K562 (cell line): ENCODE measurements around the gene PDGFA. TPM values are rescaled to one million over a fixed set of nuclear protein-coding genes. Genes with fewer than 3 reads are reported as not detected.
A peak's percentile ranks its signal among the peaks of the same experiment; 100 is the strongest.

ENCODE experiments used
- ADNP ChIP-seq: fragments of 200-800 bp; sonication (Bioruptor generic); IDR thresholded peaks from 2 replicates; pipeline ENCODE4 v1.6.1; 2016; ENCODE audit warnings: missing genetic modification characterization, missing compliant biosample characterization
- ATF7 ChIP-seq: fragments of 450-650 bp; IDR thresholded peaks from 2 replicates; pipeline ENCODE4 v1.7.1; 2014; ENCODE audit warnings: mild to moderate bottlenecking, moderate library complexity
- HDAC1 ChIP-seq, 2 experiments: fragments of 450-650 bp; IDR thresholded peaks; 2 replicates each; pipeline ENCODE4 v1.6.1; 2016 to 2017; ENCODE audit warnings: inconsistent platforms in 1 of 2, mild to moderate bottlenecking in 1 of 2, moderate library complexity in 1 of 2
- HLTF ChIP-seq: fragments of 450-650 bp; IDR thresholded peaks from 2 replicates; pipeline ENCODE4 v1.6.1; 2016
- KDM1A ChIP-seq, 2 experiments: fragments of 450-650 bp; IDR thresholded peaks; 2 replicates each; pipeline ENCODE4 v1.6.1; 2016; ENCODE audit warnings: mild to moderate bottlenecking in 2 of 2
- NCOA4 ChIP-seq: fragments of 450-650 bp; IDR thresholded peaks from 2 replicates; pipeline ENCODE4 v1.6.1; 2018; ENCODE audit warnings: mild to moderate bottlenecking; ENCODE audit not compliant: partially characterized antibody
- OTX1 ChIP-seq: fragments of 450-650 bp; formaldehyde crosslinking; IDR thresholded peaks from 2 replicates; pipeline ENCODE4 v1.4.0; 2022; ENCODE audit warnings: mild to moderate bottlenecking
- SMARCA5 ChIP-seq: fragments of 450-650 bp; IDR thresholded peaks from 2 replicates; pipeline ENCODE4 v1.6.1; 2016
- ZNF57 ChIP-seq: fragments of 450-650 bp; formaldehyde crosslinking; IDR thresholded peaks from 2 replicates; pipeline ENCODE4 v1.4.0; 2020; ENCODE audit warnings: mild to moderate bottlenecking, moderate library complexity
- polyA plus RNA-seq, 8 experiments: library from polyadenylated mRNA; depleted of rRNA in 4 of 8; stranded (reverse) in 5 of 8; unstranded in 3 of 8; fragments of >200 nt; fragmentation: Nextera tagmentation in 2 of 8; fragmentation: Illumina TruSeq in 1 of 8; extraction: Ambion mirVana in 2 of 8; extraction: Trizol in 1 of 8; gene quantifications; 2 replicates each; pipeline versions ENCODE4 v1.2.1 to v1.2.3, GENCODE V29; 2011 to 2014; ENCODE audit warnings: inconsistent platforms in 1 of 8, missing spikeins in 1 of 8
- total RNA-seq, 7 experiments: library from RNA; depleted of rRNA in 6 of 7; stranded (reverse); fragments of >200 nt in 6 of 7; fragmentation: Illumina TruSeq in 2 of 7; extraction: Trizol in 2 of 7; gene quantifications; 2 replicates each; pipeline versions ENCODE4 v1.2.1 to v1.2.3, GENCODE V29; 2011 to 2021; ENCODE audit warnings: low replicate concordance in 1 of 7
- TF ChIP-seq, protein P1 (sequence below): fragments of 450-650 bp; formaldehyde crosslinking; IDR thresholded peaks from 2 replicates; pipeline ENCODE4 v1.4.0; 2022; ENCODE audit warnings: missing genetic modification characterization
- TF ChIP-seq, protein P2 (sequence below): fragments of 200-800 bp; sonication (Bioruptor generic); IDR thresholded peaks from 2 replicates; pipeline ENCODE4 v1.6.1; 2016; ENCODE audit warnings: missing genetic modification characterization, missing compliant biosample characterization
- TF ChIP-seq, protein P3 (sequence below), 2 experiments: fragments of 450-650 bp in 1 of 2; sonication (generic) in 1 of 2; formaldehyde crosslinking in 1 of 2; IDR thresholded peaks in 1 of 2; conservative IDR thresholded peaks in 1 of 2; 2 replicates each; pipeline versions ENCODE4 v1.6.1 to v1.8.1; 2016 to 2023; ENCODE audit warnings: mild to moderate bottlenecking in 2 of 2, moderate library complexity in 2 of 2, inconsistent platforms in 1 of 2, missing genetic modification reagents in 1 of 2
- TF ChIP-seq, protein P4 (sequence below): fragments of 450-650 bp; formaldehyde crosslinking; IDR thresholded peaks from 2 replicates; pipeline ENCODE4 v1.4.0; 2022; ENCODE audit warnings: missing genetic modification characterization

Gene PDGFA
- total and polyA plus RNA-seq, 9 of the 15 experiments (the other 6 are each of a cell fraction or from before 2014, with no cell fraction given): 2.5 to 10.2 (median 4.6) TPM

DNA sequence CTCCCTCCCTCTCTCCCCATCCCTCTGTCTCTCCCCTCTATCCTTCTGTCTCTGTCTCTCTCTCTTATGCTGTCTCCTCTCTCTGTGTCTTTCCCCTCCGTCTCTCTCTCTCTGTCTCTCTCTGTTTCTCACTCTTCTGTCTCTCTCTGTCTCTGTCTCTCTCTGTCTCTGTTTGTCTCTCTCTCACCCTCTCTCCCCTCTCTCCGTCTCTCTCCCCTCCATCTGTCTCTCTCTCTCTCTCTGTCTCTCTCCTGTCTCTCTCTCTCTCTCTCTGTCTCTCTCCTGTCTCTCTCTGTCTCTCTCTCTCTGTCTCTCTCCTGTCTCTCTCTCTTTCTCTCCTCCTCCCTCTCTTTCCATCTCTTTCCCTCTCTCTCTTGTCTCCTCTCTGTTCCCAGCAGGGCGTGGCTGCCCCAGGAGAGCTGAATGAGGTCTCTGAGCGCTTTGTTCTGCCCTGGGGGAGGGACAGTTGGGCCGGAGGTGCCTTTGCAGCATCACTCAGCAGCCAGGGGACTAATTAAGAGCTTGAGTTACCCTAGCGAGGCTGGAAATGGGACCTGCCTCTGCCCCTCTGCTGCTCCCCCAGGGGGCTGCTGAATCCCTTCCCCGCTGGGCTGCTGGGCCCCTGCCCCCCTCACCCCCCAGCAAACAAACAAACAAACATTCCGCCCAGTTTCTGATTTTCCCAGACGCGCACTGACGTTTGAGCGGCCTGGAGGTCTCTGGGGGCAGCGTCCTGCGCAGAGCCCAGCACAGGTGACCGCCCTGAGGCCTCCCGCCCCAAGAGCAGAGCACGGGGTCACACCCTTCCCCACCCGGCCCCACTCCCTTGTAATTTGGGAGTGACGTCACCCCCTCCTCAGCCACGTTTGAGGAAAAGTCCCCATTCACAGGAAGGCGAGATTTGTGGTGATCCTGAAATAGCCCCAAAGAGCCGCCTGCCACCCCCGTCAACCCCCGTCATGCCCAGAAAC is 68.1 kb downstream of the PDGFA start (continued):
- TF ChIP-seq ZNF57 (CRISPR knock-in tag) (no peak), SMARCA5 (peak; percentile 25; the same call in 1 of the 2 replicates), HLTF (peak; percentile 24; the same call in 1 of the 2 replicates), HDAC1 (IDR thresholded peaks at IDR 0.05) (peak in 1 of 2 experiments; percentile 32; a peak in 1 of 4 replicates), OTX1 (CRISPR knock-in tag) (peak; percentile 60; the same call in 1 of the 2 replicates), ATF7 (peak; percentile 51; the same call in 1 of the 2 replicates), NCOA4 (peak; percentile 26), ADNP (no peak), KDM1A (IDR thresholded peaks at IDR 0.05) (peak in 1 of 2 experiments; percentile 14; a peak in 1 of 4 replicates)
- TF ChIP-seq, protein P1, sequence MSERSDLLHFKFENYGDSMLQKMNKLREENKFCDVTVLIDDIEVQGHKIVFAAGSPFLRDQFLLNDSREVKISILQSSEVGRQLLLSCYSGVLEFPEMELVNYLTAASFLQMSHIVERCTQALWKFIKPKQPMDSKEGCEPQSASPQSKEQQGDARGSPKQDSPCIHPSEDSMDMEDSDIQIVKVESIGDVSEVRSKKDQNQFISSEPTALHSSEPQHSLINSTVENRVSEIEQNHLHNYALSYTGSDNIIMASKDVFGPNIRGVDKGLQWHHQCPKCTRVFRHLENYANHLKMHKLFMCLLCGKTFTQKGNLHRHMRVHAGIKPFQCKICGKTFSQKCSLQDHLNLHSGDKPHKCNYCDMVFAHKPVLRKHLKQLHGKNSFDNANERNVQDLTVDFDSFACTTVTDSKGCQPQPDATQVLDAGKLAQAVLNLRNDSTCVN (CRISPR knock-in tag): peak; percentile 70; the same call in 1 of the 2 replicates
- TF ChIP-seq, protein P2, sequence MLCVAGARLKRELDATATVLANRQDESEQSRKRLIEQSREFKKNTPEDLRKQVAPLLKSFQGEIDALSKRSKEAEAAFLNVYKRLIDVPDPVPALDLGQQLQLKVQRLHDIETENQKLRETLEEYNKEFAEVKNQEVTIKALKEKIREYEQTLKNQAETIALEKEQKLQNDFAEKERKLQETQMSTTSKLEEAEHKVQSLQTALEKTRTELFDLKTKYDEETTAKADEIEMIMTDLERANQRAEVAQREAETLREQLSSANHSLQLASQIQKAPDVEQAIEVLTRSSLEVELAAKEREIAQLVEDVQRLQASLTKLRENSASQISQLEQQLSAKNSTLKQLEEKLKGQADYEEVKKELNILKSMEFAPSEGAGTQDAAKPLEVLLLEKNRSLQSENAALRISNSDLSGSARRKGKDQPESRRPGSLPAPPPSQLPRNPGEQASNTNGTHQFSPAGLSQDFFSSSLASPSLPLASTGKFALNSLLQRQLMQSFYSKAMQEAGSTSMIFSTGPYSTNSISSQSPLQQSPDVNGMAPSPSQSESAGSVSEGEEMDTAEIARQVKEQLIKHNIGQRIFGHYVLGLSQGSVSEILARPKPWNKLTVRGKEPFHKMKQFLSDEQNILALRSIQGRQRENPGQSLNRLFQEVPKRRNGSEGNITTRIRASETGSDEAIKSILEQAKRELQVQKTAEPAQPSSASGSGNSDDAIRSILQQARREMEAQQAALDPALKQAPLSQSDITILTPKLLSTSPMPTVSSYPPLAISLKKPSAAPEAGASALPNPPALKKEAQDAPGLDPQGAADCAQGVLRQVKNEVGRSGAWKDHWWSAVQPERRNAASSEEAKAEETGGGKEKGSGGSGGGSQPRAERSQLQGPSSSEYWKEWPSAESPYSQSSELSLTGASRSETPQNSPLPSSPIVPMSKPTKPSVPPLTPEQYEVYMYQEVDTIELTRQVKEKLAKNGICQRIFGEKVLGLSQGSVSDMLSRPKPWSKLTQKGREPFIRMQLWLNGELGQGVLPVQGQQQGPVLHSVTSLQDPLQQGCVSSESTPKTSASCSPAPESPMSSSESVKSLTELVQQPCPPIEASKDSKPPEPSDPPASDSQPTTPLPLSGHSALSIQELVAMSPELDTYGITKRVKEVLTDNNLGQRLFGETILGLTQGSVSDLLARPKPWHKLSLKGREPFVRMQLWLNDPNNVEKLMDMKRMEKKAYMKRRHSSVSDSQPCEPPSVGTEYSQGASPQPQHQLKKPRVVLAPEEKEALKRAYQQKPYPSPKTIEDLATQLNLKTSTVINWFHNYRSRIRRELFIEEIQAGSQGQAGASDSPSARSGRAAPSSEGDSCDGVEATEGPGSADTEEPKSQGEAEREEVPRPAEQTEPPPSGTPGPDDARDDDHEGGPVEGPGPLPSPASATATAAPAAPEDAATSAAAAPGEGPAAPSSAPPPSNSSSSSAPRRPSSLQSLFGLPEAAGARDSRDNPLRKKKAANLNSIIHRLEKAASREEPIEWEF (CRISPR knock-in tag): no peak
- TF ChIP-seq, protein P3, sequence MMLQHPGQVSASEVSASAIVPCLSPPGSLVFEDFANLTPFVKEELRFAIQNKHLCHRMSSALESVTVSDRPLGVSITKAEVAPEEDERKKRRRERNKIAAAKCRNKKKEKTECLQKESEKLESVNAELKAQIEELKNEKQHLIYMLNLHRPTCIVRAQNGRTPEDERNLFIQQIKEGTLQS (IDR thresholded peaks at IDR 0.05): peak; percentile 79
- TF ChIP-seq, protein P3 (CRISPR knock-in tag; conservative IDR thresholded peaks at IDR 0.05): no peak
- TF ChIP-seq, protein P4, sequence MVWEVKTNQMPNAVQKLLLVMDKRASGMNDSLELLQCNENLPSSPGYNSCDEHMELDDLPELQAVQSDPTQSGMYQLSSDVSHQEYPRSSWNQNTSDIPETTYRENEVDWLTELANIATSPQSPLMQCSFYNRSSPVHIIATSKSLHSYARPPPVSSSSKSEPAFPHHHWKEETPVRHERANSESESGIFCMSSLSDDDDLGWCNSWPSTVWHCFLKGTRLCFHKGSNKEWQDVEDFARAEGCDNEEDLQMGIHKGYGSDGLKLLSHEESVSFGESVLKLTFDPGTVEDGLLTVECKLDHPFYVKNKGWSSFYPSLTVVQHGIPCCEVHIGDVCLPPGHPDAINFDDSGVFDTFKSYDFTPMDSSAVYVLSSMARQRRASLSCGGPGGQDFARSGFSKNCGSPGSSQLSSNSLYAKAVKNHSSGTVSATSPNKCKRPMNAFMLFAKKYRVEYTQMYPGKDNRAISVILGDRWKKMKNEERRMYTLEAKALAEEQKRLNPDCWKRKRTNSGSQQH (CRISPR knock-in tag): 0 out of 2 replicates have a peak, but pooled peaks have one; percentile 41
